NCI-H774 (cell line): ENCODE data around the gene TUBGCP6.
A peak's percentile ranks its signal among the peaks of the same experiment; 100 is the strongest.

Experiments
- DNase-seq: peaks from one replicate; lab custom pipeline; 2025; lab: John Stamatoyannopoulos, UW

TUBGCP6 gene

GRCh38 chr22:50196256-50196655 is 48.6 kb downstream of the TUBGCP6 start:
- no peak for DNase-seq

DNA sequence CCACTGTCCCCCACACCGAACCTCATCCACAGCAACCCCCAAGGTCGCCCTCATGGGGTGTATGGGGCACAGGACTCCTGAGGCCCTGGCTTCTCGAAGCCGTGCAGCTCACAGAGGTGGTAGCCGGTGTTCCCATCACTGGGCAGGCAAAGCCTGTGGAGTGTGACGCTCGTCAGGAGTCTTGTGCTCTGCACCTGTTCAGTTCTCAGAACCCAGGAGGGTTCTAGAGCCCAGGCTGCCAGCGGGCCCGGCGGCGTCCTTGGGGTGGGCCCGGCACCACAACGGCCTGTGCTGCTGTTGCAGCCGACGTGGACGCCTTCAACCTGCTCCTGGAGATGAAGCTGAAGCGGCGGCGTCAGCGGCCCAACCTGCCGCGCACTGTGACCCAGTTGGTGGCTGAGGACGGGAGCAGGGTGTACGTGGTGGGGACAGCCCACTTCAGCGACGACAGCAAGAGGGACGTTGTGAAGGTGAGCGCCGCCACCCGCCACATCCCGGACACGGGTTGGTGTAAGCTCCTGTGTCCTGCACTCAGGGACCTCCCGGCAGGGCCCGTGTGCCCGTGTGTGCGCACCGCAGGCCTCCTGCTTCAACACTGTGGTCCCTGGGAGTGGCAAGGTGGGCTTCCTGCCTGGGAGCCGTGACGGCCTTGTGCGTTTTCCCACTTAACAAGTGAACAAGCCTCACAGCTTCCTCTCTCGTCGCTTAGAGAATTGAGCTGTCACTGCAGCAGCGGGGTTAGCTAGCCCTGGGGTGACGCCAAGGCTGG is 50.6 kb downstream of the TUBGCP6 start:
- DNase-seq: no peak

DNA sequence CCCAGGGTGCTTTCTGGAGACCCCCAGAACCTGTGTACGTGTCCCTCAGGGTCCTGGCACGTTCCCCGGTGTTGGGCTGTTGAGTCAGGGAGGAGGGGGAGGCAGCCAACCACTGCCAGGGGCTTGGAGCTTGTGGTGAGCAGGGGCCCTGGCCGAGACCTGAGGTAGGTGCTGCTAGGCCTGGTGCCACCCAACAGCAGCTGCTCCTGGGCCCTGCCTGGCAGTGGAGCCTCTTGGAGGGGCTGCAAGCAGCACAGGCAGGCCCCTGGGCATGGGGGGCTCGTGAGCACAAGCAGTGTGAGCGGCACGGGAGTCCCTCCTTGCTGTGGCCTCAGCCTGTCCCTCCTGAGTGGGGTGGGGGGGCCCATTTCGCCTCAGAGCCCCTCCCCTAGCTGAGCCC is 51.2 kb downstream of the TUBGCP6 start:
- no peak for DNase-seq

DNA sequence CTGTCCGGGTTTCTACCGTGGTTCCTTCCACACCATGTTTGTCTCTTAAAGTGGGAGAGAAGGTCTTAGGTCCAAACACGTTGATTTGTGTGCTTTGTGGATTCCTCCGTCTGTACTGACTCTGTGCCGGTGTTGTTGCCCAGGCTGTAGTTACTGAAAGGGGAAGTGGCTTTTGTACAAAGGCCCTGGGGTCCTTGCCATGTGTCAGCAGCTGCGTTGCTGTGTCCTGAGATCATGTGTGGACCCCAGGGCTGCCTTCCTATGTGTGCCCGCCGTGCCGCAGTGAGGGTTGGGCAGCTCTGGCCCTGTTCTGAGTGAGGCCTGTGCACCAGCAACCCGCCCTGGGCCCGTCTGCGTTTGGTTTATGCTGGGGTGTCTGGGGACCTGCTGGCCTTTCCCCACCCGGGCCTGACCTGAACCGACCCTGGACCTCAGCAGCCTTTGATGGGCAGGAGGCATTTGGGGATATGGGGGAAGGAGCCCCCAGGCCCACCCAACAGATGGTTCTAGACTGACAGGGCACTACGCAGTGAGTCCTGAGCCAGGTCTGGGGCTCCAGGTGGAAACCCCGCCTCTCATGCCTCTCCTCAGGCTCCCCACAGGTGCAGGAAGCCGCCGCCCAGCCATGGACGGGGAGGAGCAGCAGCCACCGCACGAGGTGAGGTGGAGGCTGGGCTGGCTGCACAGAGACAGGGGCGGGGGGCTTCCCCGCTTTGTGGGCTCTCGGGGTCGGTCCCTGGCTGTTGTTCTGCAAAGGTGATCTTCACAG is 52.2 kb downstream of the TUBGCP6 start:
- DNase-seq: no peak

DNA sequence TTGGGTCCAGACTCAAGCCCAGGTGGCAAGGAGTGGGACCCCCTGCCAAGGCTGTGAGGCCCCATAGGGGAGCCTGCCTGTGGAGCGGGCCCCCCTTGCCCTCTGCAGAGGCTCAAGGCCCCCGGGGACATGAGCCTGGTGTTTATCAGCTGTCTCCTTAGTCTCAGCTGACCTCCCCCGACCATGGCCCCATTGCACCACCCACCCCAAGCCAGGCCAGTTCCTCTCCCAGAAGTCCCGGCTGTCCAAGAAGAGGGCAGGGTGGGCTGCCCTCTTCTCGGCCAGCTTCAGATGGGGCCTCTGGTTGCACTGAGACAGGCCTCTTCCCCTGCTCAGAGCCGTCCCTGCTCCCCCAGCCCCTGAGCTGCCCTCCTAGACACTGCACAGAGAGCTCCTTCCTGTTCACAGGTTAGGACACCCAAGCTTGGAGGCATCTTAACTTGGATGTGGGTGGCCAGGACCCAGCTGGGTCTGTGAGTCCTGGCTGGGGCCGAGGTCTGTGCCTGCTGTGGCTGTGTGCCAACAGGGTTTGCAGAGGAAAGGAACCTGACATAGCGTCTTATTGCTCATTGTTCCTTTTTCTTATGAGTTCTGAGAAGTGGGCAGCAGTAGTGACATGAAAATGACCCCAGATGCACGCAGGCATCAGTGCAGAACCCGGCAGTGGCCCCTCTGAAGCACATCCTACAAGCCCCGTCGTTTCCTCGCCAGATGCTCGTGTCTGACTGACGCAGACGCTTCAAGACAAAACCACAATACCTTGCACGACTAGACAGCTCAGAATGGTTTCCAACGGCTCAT is 53.7 kb downstream of the TUBGCP6 start:
- DNase-seq: no peak

- DNase-seq: no peak
Measured at GRCh38 chr22:50190182-50190940, 54.5 kb downstream of the TUBGCP6 start.

DNA sequence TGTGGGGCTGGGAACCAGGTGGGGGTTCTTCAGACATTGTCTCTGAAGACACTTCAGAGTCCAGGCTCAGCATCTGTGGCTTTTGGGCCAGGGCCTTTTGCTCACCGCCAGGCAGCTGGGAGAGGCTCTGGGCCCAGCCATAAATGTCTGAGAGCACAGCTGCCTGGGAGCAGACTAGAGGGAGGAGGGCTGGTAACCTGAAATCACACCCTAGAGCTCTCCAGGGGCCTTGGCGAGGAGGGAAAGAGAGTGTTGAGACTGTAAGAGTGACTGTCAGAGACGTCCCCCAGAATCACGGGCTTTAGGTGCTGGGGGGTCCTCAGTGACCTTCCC is 55.0 kb downstream of the TUBGCP6 start:
- no peak for DNase-seq

DNA sequence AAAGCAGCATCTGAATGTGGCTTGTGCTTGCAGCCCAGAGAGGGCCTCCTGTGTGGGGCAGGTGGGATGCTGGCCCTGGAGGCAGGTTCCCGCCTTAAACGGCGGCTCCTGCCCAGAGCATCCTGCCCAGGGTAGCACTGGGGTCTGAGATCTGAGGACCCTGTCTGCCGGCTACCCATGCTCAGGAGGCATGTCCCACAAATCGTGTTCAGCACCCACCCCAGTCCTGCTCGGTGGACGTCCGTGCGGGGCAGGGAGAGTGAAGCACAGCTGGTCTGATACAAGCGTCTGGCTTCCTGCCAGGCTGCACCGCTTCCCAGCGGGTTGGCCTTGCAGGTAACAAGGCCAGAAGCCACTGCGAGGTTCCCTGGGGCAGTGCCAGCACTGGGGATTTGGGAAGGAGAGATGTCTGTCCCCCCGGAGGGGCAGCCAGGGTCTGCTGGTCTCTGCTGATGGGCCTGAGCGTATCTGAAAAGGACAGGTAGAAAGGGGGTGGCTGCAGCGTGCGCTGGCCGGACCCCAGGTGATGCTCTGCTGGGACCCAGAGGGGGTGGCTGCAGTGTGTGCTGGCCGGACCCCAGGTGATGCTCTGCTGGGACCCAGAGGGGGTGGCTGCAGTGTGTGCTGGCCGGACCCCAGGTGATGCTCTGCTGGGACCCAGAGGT is 55.5 kb downstream of the TUBGCP6 start:
- no peak for DNase-seq

DNA sequence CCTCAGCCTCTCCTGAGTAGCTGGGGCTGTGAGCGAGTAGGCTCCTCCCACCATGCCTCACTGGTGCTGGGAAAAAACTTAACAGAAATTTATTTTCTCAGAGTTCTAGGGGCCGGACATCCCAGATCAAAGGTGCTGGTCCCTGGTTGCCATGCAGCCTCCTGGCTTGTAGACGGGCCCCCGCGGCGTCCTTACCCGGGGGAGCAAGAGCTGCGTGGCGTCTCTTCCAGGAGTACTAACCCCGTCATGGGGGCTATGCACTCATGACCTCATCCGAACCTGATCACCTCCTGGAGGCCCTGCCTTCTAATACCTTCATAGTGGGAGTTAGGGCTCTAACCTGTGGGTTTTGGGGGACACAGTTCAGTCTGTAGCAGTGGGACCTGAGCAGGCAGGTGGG is 56.5 kb downstream of the TUBGCP6 start:
- no peak for DNase-seq

GRCh38 chr22:50186761-50187523 is 57.9 kb downstream of the TUBGCP6 start:
- DNase-seq: no peak

DNA sequence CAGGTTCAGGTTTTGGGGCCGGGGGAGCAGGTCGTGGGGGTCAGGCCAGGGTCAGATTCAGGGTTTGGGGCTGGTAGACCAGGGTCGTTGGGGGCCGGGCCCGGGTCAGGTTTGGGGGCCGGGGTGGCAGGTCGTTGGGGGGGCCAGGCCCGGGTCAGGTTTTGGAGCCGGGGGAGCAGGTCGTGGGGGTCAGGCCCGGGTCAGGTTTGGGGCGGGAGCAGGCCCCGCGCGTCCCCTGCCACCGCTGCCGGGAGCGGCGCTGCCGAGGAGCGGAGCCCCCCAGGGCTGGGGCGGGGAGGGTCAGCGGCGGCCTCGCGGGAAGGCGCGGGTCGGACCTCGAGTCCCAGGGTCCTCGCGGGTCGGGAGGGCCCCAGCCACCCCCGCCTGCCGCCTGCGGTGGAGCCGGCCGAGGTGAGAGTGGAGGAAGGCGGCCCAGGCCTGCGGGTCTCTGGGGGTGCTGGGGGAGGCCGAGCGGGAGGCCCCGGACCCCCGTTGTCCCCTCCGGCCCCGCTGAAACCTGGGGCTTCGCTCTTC is 58.6 kb downstream of the TUBGCP6 start:
- no peak for DNase-seq

- DNase-seq: peak; percentile 73
Measured at GRCh38 chr22:50185375-50186087, 59.3 kb downstream of the TUBGCP6 start, which contains the start of gene TRABD. TRABD (plus strand) TSS chr22:50185913; CDS start chr22:50193061, 7,148 bp downstream.

- DNase-seq: no peak
Measured at GRCh38 chr22:50184902-50185374, 59.9 kb downstream of the TUBGCP6 start.

GRCh38 chr22:50184004-50184901 is 60.6 kb downstream of the TUBGCP6 start:
- no peak for DNase-seq

GRCh38 chr22:50183141-50183971 is 61.5 kb downstream of the TUBGCP6 start:
- DNase-seq: no peak

DNA sequence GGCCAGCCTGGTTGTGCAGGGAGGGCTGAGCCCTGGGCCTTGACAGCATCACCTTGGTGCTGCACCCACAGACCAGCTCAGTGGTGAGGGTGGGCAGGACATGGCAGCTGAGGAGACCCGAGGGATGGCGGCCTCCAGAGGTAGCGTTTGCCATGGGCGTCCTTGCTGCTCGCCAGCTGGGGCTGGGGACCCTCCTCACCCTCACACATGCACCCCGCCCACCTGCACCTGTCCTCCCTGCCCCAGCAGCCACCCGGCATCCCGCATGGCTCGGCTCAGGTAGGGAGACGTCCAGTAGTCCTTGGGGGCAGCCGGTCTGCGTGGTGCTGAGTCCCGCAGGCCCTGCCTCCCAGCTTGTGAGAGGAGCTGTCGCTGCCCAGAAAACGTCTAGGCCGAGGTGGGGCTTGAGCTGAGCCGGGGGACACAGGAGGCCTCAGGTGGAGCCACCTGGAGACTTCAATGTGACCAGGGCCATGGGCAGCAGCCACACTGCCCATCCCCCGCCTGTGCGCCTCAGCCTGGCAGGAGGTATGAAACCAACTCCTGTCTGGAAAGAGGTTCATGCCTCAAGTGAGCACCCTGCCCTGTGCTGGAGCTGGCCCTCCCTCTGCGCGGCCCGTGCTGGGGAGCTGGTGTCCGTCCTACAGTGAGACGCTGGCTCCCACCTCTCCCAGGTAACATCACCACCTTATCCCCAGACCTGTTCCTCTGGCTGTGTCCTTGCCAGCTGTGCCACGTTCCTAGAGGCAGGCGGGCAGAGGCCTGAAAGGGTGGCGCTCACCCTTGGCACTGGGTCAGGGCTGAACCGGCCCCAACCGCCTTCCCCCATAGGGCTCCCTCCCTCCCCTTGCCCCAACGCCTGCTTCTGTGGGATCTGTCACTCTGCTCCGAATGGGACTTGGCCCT is 62.4 kb downstream of the TUBGCP6 start:
- DNase-seq: peak; percentile 29
